H1 (cell line): ENCODE data around the gene PTPRT. TPM values are rescaled to one million over a fixed set of nuclear protein-coding genes. Genes with fewer than 3 reads are reported as not detected.

Source experiments
- CBX5 ChIP-seq: fragments of 300-800, 300-1000 bp; sonication (generic); IDR thresholded peaks from 2 replicates; pipeline ENCODE4 v1.7.1; 2016; ENCODE audit warnings: antibody characterized with exemption, low read length, low read depth
- CBX8 ChIP-seq: fragments of 300-800, 300-1000 bp; sonication (generic); IDR thresholded peaks from 2 replicates; pipeline ENCODE4 v1.7.1; 2016; ENCODE audit warnings: low read depth, low read length, borderline replicate concordance
- EP300 ChIP-seq, 2 experiments: IDR thresholded peaks; 1 replicate in 1 of 2; 2 replicates in 1 of 2; pipeline ENCODE4 v1.6.1; 2011 to 2012; ENCODE audit warnings: low read depth in 2 of 2, low read length in 2 of 2, mild to moderate bottlenecking in 2 of 2, borderline replicate concordance in 1 of 2, inconsistent platforms in 1 of 2, moderate library complexity in 1 of 2
- NRF1 ChIP-seq: IDR thresholded peaks from 2 replicates; pipeline ENCODE4 v1.6.1; 2011; ENCODE audit warnings: mild to moderate bottlenecking, low read depth, low read length, improper control_type of control experiment
- RXRA ChIP-seq: IDR thresholded peaks from 2 replicates; pipeline ENCODE4 v1.6.1; 2011; ENCODE audit warnings: low read depth, mild to moderate bottlenecking, low read length, moderate library complexity; ENCODE audit not compliant: insufficient read depth
- TBP ChIP-seq: IDR thresholded peaks from 2 replicates; pipeline ENCODE4 v1.6.1; 2011; ENCODE audit warnings: low read depth, low read length, improper control_type of control experiment
- ZNF274 ChIP-seq: IDR thresholded peaks from 2 replicates; pipeline ENCODE4 v1.7.0; 2012; ENCODE audit warnings: low read length, borderline replicate concordance; ENCODE audit errors: extremely low read depth
- polyA plus RNA-seq, 7 experiments: library from polyadenylated mRNA; depleted of rRNA in 3 of 7; stranded (reverse) in 5 of 7; unstranded in 2 of 7; fragments of >200 nt in 5 of 7; fragments of 200-250 nt in 2 of 7; gene quantifications; 1 replicate in 5 of 7; 2 replicates in 1 of 7; 4 replicates in 1 of 7; pipeline versions ENCODE4 v1.2.1 to v1.2.3, GENCODE V29; 2011 to 2013; ENCODE audit warnings: missing spikeins in 2 of 7, mixed read lengths in 2 of 7
- total RNA-seq: library from RNA; stranded (reverse); fragmentation: NEBNext Ultra II Directional; extraction: Animal tissue kit (Norgen Biotek cat#: 25700); gene quantifications from 2 replicates; pipeline ENCODE4 v1.2.1, GENCODE V29; 2021
- TF ChIP-seq, protein P1 (sequence below): IDR thresholded peaks from 2 replicates; pipeline ENCODE4 v1.6.1; 2011; ENCODE audit warnings: low read length, improper control_type of control experiment

The PTPRT gene
- total and polyA plus RNA-seq, 2 of the 8 experiments (the other 6 are each of a cell fraction or from before 2014, with no cell fraction given), result 0.33 to 1.8 TPM

DNA sequence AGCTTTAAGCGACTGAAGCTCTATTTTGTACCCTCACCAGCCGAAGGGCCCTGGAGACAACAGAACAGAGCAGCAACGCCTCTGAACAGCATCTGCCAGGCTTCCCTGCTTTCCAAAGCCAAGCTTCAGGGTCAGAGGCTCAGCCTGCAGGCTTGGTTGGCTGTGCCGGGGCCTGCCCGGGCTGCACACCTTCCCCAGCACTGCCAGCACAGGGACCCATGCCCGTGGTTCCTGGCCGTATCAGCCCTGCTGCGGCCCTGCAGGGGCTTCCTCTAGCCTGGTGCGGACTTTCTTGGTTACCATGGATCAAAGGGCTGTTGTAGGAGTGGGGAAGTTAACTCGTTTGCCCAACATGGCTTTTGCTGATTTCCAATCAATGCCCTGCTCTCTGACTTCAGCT lies 830.1 kb downstream of the PTPRT start (continued):
- TF ChIP-seq NRF1, result no peak
- TF ChIP-seq TBP, result no peak
- TF ChIP-seq RXRA, result no peak
- TF ChIP-seq ZNF274, result no peak
- TF ChIP-seq EP300 (IDR thresholded peaks at IDR 0.05; ENCODE audit: borderline replicate concordance in 1 of 2, low read depth in 2 of 2, low read length in 2 of 2), result no peak
- TF ChIP-seq, protein P1, sequence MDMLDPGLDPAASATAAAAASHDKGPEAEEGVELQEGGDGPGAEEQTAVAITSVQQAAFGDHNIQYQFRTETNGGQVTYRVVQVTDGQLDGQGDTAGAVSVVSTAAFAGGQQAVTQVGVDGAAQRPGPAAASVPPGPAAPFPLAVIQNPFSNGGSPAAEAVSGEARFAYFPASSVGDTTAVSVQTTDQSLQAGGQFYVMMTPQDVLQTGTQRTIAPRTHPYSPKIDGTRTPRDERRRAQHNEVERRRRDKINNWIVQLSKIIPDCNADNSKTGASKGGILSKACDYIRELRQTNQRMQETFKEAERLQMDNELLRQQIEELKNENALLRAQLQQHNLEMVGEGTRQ, result no peak
- no peak for TF ChIP-seq CBX8
- no peak for TF ChIP-seq CBX5
